GM12801 (cell line): ENCODE data around the gene DMWD.

Experiments
- CTCF ChIP-seq: IDR thresholded peaks from one replicate; pipeline ENCODE4 v1.5.1; 2011; ENCODE audit warnings: control low read depth; ENCODE audit not compliant: insufficient read length; ENCODE audit errors: extremely low read depth

DMWD gene

GRCh38 chr19:45825917-45826893 lies 33.6 kb upstream of the DMWD start:
- TF ChIP-seq CTCF: no peak

- no peak for TF ChIP-seq CTCF
Measured at GRCh38 chr19:45825263-45825605, 32.6 kb upstream of the DMWD start.

- no peak for TF ChIP-seq CTCF
Measured at GRCh38 chr19:45824531-45825262, 32.1 kb upstream of the DMWD start.

- no peak for TF ChIP-seq CTCF
Measured at GRCh38 chr19:45824041-45824471, 31.4 kb upstream of the DMWD start.

- no peak for TF ChIP-seq CTCF
Measured at GRCh38 chr19:45823182-45823581, 30.5 kb upstream of the DMWD start.

- TF ChIP-seq CTCF: no peak
Measured at GRCh38 chr19:45822716-45823115, 30.1 kb upstream of the DMWD start.

- TF ChIP-seq CTCF: no peak
Measured at GRCh38 chr19:45821570-45821969, 28.9 kb upstream of the DMWD start.
